B cell (primary cell): ENCODE results near the gene DSC1. TPM values are rescaled to one million over a fixed set of nuclear protein-coding genes. Genes with fewer than 3 reads are reported as not detected.

ENCODE experiments used
- ATAC-seq: fragments of 200-7000 bp; cut with Tn5 transposase; one replicate; pipeline ENCODE4 v1.10.0; 2021; ENCODE audit warnings: low read depth, mild to moderate bottlenecking, moderate number of reproducible peaks, moderate library complexity
- CTCF ChIA-PET: fragments of 350-600 bp; sonication (Branson Sonifier 250); formaldehyde crosslinking; loops from one replicate; lab custom pipeline; 2021; ENCODE audit warnings: antibody characterized with exemption, inconsistent platforms; lab: Charles Lee
- POLR2A ChIA-PET: fragments of 350-600 bp; sonication (Branson Sonifier 250); formaldehyde crosslinking; loops from one replicate; lab custom pipeline; 2021; ENCODE audit warnings: antibody characterized with exemption; lab: Charles Lee
- DNase-seq: peaks from one replicate; pipeline ENCODE4 v3.0.0; 2013
- H2AFZ ChIP-seq: 2 replicates; pipeline ENCODE4 v1.6.1; 2012; ENCODE audit warnings: mild to moderate bottlenecking, low read depth, low read length; ENCODE audit not compliant: insufficient read depth, poor library complexity, severe bottlenecking
- H3K27ac ChIP-seq, 2 donors: 1 replicate in 1 of 2; 2 replicates in 1 of 2; pipeline ENCODE4 v1.5.1; 2012 to 2013; ENCODE audit warnings: low read length in 2 of 2, mild to moderate bottlenecking in 2 of 2, moderate library complexity in 1 of 2
- H3K27me3 ChIP-seq, 4 experiments: fragments of 200-600 bp in 1 of 4; sonication (generic) in 1 of 4; replicated peaks in 1 of 4; 1 replicate in 2 of 4; 2 replicates in 2 of 4; pipeline versions ENCODE4 v1.6.1 to v1.7.0; 2013 to 2016; ENCODE audit warnings: low read length in 3 of 4, mild to moderate bottlenecking in 2 of 4, mixed read lengths in 1 of 4, moderate library complexity in 1 of 4; ENCODE audit not compliant: insufficient read depth in 4 of 4, control insufficient read depth in 3 of 4; ENCODE audit errors: control extremely low read depth in 1 of 4
- H3K36me3 ChIP-seq, 2 experiments: replicated peaks in 1 of 2; 1 replicate in 1 of 2; 2 replicates in 1 of 2; pipeline versions ENCODE4 v1.6.1 to v1.7.1; 2013; ENCODE audit warnings: low read length in 1 of 2; ENCODE audit not compliant: insufficient read depth in 2 of 2, control insufficient read depth in 1 of 2; ENCODE audit errors: control extremely low read depth in 1 of 2, extremely low read depth in 1 of 2
- H3K4me1 ChIP-seq, 2 donors: fragments of 200-600 bp in 1 of 2; sonication (generic) in 1 of 2; 1 replicate in 1 of 2; 2 replicates in 1 of 2; pipeline versions ENCODE4 v1.5.1 to v1.6.1; 2013 to 2017; ENCODE audit warnings: low read length in 2 of 2; ENCODE audit not compliant: control insufficient read depth in 2 of 2, insufficient read depth in 2 of 2
- H3K4me2 ChIP-seq: replicated peaks from 2 replicates; pipeline ENCODE3; 2012; ENCODE audit warnings: mild to moderate bottlenecking, low read depth, low read length; ENCODE audit not compliant: poor library complexity, severe bottlenecking
- H3K4me3 ChIP-seq, 5 experiments: fragments of 200-600 bp in 1 of 5; sonication (generic) in 1 of 5; 1 replicate in 3 of 5; 2 replicates in 2 of 5; pipeline versions ENCODE4 v1.5.1 to v1.7.0; 2011 to 2016; ENCODE audit warnings: low read length in 4 of 5, mild to moderate bottlenecking in 4 of 5, low read depth in 2 of 5, control low read depth in 1 of 5, moderate library complexity in 1 of 5; ENCODE audit not compliant: insufficient read depth in 1 of 5; ENCODE audit errors: control extremely low read depth in 1 of 5, extremely low read depth in 1 of 5
- H3K79me2 ChIP-seq: fragments of 200-600 bp; sonication (generic); one replicate; pipeline ENCODE4 v1.6.0; 2016; ENCODE audit warnings: low read length; ENCODE audit not compliant: control insufficient read depth, insufficient read depth
- H3K9ac ChIP-seq: fragments of 200-600 bp; sonication (generic); 2 replicates; pipeline ENCODE4 v1.6.1; 2017; ENCODE audit warnings: mild to moderate bottlenecking, low read length, moderate library complexity
- H3K9me3 ChIP-seq, 3 donors: one replicate each; pipeline versions ENCODE4 v1.6.1 to v1.7.1; 2013; ENCODE audit warnings: low read length in 2 of 3; ENCODE audit not compliant: control insufficient read depth in 2 of 3, insufficient read depth in 1 of 3; ENCODE audit errors: control extremely low read depth in 1 of 3
- H4K20me1 ChIP-seq: 2 replicates; pipeline ENCODE4 v1.6.0; 2012; ENCODE audit warnings: mild to moderate bottlenecking, low read length; ENCODE audit not compliant: insufficient read depth, control insufficient read depth, poor library complexity, severe bottlenecking
- H3K27ac Mint-ChIP-seq: one replicate; pipeline ENCODE4 v1.8.0; 2021; ENCODE audit warnings: mixed read lengths
- H3K27me3 Mint-ChIP-seq: one replicate; pipeline ENCODE4 v1.8.0; 2021; ENCODE audit warnings: mixed read lengths
- H3K4me1 Mint-ChIP-seq: one replicate; pipeline ENCODE4 v1.8.0; 2021; ENCODE audit warnings: mixed read lengths
- H3K4me3 Mint-ChIP-seq: one replicate; pipeline ENCODE4 v1.8.0; 2021; ENCODE audit warnings: mixed read lengths
- H3K9me3 Mint-ChIP-seq: one replicate; pipeline ENCODE4 v1.8.0; 2022; ENCODE audit warnings: mixed read lengths; ENCODE audit not compliant: insufficient read depth
- CTCF ChIP-seq: fragments of 200-600 bp; IDR thresholded peaks from one replicate; pipeline ENCODE4 v1.8.0; 2022; ENCODE audit warnings: antibody characterized with exemption, mild to moderate bottlenecking
- EZH2 ChIP-seq: IDR thresholded peaks from 2 replicates; pipeline ENCODE4 v1.6.1; 2012; ENCODE audit warnings: borderline replicate concordance, low read depth, mild to moderate bottlenecking, moderate library complexity, low read length; ENCODE audit not compliant: insufficient read depth, poor library complexity, severe bottlenecking
- WGBS: methylation state at CpG from one replicate; pipeline ENCODE4 v1.1.5; 2013; ENCODE audit warnings: missing lambda C conversion rate; ENCODE audit not compliant: insufficient coverage; 5-methylcytosine and 5-hydroxymethylcytosine counted together
- intact Hi-C: fragments of 100-400 bp; cut with micrococcal nuclease; formaldehyde crosslinking; loops from one replicate; pipeline ENCODE4 v1.10.0; 2022
- polyA plus RNA-seq: library from polyadenylated mRNA; depleted of rRNA; stranded (reverse); fragments of >200 nt; gene quantifications from 2 replicates; pipeline ENCODE4 v1.2.3, GENCODE V29; 2012
- total RNA-seq, 2 donors: library from RNA; stranded (reverse); fragments of 120-200 nt in 1 of 2; gene quantifications; 1 replicate in 1 of 2; 2 replicates in 1 of 2; pipeline versions ENCODE4 v1.2.3 to v1.2.4, GENCODE V29; 2013 to 2022

Gene DSC1
- total and polyA plus RNA-seq, 2 donors (not counting 1 experiment from before 2014, with no cell fraction given) = not detected

GRCh38 chr18:31120594-31120993 lies 42.1 kb downstream of the DSC1 start:
- CTCF ChIA-PET = no interaction called here

More at GRCh38 chr18:31120594-31120993, 42.1 kb downstream of the DSC1 start:
- no peak for DNase-seq
- Mint-ChIP-seq H3K27me3 (no peaks in the 10 kb centered on the region), H3K9me3 (peaks cover 2% of the 10 kb centered on the region), H3K4me1 (no peaks in the 10 kb centered on the region), H3K27ac (no peak overlapping the region), H3K4me3 (no peak overlapping the region)
- POLR2A ChIA-PET = no interaction called here
- no peak for TF ChIP-seq EZH2
- TF ChIP-seq CTCF = no peak
- Histone ChIP-seq H3K36me3 (no peaks in the 10 kb centered on the region), H3K27ac (no peak overlapping the region), H3K9ac (no peak overlapping the region), H3K4me1 (no peaks in the 10 kb centered on the region), H4K20me1 (no peaks in the 10 kb centered on the region), H3K79me2 (no peaks in the 10 kb centered on the region), H3K9me3 (no peaks in the 10 kb centered on the region), H2AFZ (no peak overlapping the region), H3K27me3 (no peaks in the 10 kb centered on the region), H3K4me3 (no peak overlapping the region), H3K4me2 (no peak overlapping the region)
- no peak for ATAC-seq
- no CpG with 5 or more reads among the region's 2 CpGs for WGBS
- intact Hi-C loops = no loop called here
